Measurements from ENCODE around the gene CDKN2AIPNL.
"Not testable (repeated sequence)": the region's sequence is repeated elsewhere in the genome, so short reads cannot be mapped to it uniquely, and the experiment has no call there.

The CDKN2AIPNL gene

DNA sequence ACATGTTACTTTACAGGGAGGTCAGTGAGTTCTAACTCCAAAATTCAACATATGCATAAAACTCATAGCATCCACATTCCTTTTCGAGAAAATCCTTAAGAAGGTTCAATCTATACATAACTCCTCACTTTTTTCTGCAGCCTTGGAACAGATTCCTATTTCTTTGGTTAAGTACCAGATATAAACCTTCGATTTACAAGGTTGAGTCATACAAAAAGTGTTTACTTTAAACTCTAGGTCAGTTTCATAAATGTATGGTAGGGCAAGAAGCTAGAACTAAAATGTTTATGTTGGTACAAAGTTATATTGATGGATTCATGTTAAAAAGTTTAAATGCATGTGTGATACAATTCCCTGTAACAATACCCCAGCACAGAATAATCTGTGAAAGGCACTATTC, 19.4 kb downstream of the CDKN2AIPNL start:
- Histone ChIP-seq H3K4me3 (ENCODE audit: low read length) (no peak overlapping the region), H3K27ac (ENCODE audit: low read length) (no peak overlapping the region), H3K27me3 (ENCODE audit: control insufficient read depth, insufficient read depth, low read length) (no peaks in the 10 kb centered on the region), H3K9ac (ENCODE audit: low read length) (no peak overlapping the region), H3K9me3 (ENCODE audit: control insufficient read depth, low read depth, low read length) (no peaks in the 10 kb centered on the region), H3K36me3 (ENCODE audit: control insufficient read depth, low read depth, low read length) (peaks cover 69% of the 10 kb centered on the region), H3K4me1 (ENCODE audit: control insufficient read depth, low read depth, low read length) (no peaks in the 10 kb centered on the region)

DNA sequence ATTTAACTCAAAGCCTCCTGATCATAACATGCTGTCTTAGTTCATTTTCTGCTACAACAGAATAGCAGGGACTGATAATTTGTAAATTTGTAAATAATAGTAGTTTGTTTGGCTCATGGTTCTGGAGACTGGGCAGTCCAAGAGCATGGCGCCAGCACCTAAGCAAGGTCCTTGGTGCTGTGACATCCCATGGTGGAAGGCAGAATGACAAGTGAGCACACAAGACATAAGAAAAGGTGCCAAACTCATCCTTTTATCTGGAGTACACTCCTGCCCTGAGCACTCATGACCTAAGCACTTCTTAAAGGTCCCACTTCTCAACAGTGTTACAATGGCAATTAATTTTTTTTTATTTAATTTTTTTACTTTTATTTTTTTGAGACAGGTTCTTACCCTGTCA, 24.2 kb downstream of the CDKN2AIPNL start:
- no peak overlapping the region for H3K4me3 ChIP-seq (ENCODE audit: low read length)
- H3K36me3 ChIP-seq (ENCODE audit: control insufficient read depth, low read depth, low read length) = peaks cover 71% of the 10 kb centered on the region
- no peak overlapping the region for H3K9ac ChIP-seq (ENCODE audit: low read length)
- H3K27me3 ChIP-seq (ENCODE audit: control insufficient read depth, insufficient read depth, low read length) = no peaks in the 10 kb centered on the region
- H3K27ac ChIP-seq (ENCODE audit: low read length) = no peak overlapping the region
- no peaks in the 10 kb centered on the region for H3K9me3 ChIP-seq (ENCODE audit: control insufficient read depth, low read depth, low read length)
- H3K4me1 ChIP-seq (ENCODE audit: control insufficient read depth, low read depth, low read length) = no peaks in the 10 kb centered on the region

GRCh38 chr5:134383980-134384697, 27.5 kb downstream of the CDKN2AIPNL start:
- Histone ChIP-seq H3K27me3 (ENCODE audit: control insufficient read depth, insufficient read depth, low read length) (no peaks in the 10 kb centered on the region), H3K9me3 (ENCODE audit: control insufficient read depth, low read depth, low read length) (no peaks in the 10 kb centered on the region), H3K4me1 (ENCODE audit: control insufficient read depth, low read depth, low read length) (no peaks in the 10 kb centered on the region), H3K27ac (ENCODE audit: low read length) (no peak overlapping the region), H3K36me3 (ENCODE audit: control insufficient read depth, low read depth, low read length) (peaks cover 56% of the 10 kb centered on the region), H3K4me3 (ENCODE audit: low read length) (no peak overlapping the region), H3K9ac (ENCODE audit: low read length) (no peak overlapping the region)

DNA sequence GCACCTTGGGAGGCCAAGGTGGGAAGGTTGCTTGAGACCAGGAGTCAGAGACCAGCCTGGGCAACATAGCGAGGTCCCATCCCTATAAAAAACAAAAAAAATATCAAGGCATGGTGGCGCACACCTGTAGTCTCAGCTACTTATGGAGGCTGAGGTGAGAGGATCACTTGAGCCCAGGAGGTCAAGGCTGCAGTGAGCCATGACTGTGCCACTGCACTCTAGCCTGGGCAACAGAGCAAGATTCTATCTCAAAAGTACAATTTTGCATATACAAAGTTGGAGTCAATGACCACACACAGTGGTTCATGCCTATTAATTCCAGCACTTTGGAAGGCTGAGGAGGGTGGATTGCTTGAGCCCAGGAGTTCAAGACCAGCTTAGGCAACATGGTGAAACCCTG, 29.5 kb downstream of the CDKN2AIPNL start:
- not testable (repeated sequence) for H3K4me1 ChIP-seq (ENCODE audit: control insufficient read depth, low read depth, low read length); H3K4me3 ChIP-seq (ENCODE audit: low read length); H3K27ac ChIP-seq (ENCODE audit: low read length); H3K9ac ChIP-seq (ENCODE audit: low read length); H3K27me3 ChIP-seq (ENCODE audit: control insufficient read depth, insufficient read depth, low read length); H3K9me3 ChIP-seq (ENCODE audit: control insufficient read depth, low read depth, low read length)
- H3K36me3 ChIP-seq (ENCODE audit: control insufficient read depth, low read depth, low read length) = peaks cover 48% of the 10 kb centered on the region

DNA sequence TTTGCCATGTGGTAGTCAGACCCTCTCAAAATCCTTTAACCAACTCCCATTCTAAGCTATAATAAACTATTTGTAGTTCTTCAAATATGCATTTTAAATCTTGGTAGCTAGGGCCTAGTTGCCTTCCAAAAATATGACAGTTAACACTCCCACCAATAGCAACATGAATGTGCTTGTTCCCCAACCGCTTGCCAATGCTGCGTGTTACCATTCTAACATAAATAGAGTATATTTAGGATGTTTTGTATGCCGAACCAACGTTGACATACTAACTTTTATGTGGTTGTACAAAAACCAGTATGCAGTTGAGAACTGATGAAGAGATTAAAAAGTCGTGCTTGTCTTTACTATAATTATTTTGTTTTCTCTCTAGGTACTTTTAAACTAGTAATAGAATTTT, 31.3 kb downstream of the CDKN2AIPNL start:
- Histone ChIP-seq H3K9ac (ENCODE audit: low read length) (no peak overlapping the region), H3K36me3 (ENCODE audit: control insufficient read depth, low read depth, low read length) (peaks cover 52% of the 10 kb centered on the region), H3K4me3 (ENCODE audit: low read length) (no peak overlapping the region), H3K27ac (ENCODE audit: low read length) (no peak overlapping the region), H3K27me3 (ENCODE audit: control insufficient read depth, insufficient read depth, low read length) (no peaks in the 10 kb centered on the region), H3K9me3 (ENCODE audit: control insufficient read depth, low read depth, low read length) (no peaks in the 10 kb centered on the region), H3K4me1 (ENCODE audit: control insufficient read depth, low read depth, low read length) (no peaks in the 10 kb centered on the region)

DNA sequence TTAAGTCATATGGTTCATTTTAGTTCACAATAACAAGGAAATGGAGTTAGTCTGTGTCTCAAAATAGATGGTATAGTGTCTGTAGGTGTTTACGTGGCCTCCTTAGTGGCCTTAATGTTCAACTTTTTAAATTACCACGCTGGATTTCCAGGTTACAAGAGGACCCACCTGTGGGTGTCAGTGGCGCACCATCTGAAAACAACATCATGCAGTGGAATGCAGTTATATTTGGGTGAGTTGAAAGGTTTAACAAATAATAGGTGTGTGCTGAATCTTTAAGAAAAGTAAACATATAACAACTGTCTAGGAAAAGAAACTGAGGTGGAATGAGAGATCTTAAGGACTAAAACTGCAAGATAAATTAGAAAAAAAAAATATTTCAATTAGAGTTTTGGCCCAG, 37.4 kb downstream of the CDKN2AIPNL start:
- Histone ChIP-seq H3K9me3 (ENCODE audit: control insufficient read depth, low read depth, low read length) (no peaks in the 10 kb centered on the region), H3K27ac (ENCODE audit: low read length) (no peak overlapping the region), H3K4me1 (ENCODE audit: control insufficient read depth, low read depth, low read length) (peaks cover 7% of the 10 kb centered on the region), H3K27me3 (ENCODE audit: control insufficient read depth, insufficient read depth, low read length) (no peaks in the 10 kb centered on the region), H3K4me3 (ENCODE audit: low read length) (no peak overlapping the region), H3K36me3 (ENCODE audit: control insufficient read depth, low read depth, low read length) (peaks cover 15% of the 10 kb centered on the region), H3K9ac (ENCODE audit: low read length) (no peak overlapping the region)

DNA sequence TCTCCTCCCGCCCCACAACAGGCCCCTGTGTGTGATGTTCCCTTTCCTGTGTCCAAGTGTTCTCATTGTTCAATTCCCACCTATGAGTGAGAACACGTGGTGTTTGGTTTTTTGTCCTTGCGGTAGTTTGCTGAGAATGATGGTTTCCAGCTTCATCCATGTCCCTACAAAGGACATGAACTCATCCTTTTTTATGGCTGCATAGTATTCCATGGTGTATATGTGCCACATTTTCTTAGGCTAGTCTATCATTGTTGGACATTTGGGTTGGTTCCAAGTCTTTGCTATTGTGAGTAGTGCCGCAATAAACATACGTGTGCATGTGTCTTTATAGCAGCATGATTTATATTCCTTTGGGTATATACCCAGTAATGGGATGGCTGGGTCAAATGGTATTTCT, 38.0 kb downstream of the CDKN2AIPNL start:
- not testable (repeated sequence) for H3K9ac ChIP-seq (ENCODE audit: low read length); H3K4me1 ChIP-seq (ENCODE audit: control insufficient read depth, low read depth, low read length); H3K9me3 ChIP-seq (ENCODE audit: control insufficient read depth, low read depth, low read length); H3K27ac ChIP-seq (ENCODE audit: low read length); H3K4me3 ChIP-seq (ENCODE audit: low read length); H3K27me3 ChIP-seq (ENCODE audit: control insufficient read depth, insufficient read depth, low read length)
- peaks cover 15% of the 10 kb centered on the region for H3K36me3 ChIP-seq (ENCODE audit: control insufficient read depth, low read depth, low read length)

DNA sequence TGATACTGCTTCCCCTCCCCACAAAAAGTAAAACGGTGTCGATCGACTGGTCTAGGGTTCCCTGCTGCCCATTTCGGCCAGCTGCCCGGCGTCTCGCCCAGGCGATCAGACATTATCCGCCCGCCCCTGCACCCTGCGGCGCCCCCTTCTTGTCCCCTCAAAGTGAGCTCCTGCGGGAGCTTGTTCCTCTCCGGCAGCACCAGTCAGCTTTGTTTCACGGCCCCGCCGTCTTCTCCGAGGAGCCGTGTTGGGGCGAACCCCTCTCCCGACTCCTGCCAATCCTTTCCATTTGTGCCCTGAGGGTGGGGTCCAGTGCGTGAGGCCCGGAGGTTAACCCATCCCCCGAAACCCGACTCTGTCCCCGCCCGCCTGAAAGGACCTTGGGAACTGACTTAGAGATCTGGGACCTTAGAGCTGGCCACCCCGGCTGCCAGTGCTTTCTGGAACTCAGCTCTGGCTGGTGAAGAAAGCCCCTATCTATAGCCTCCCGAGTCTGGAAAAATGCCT, 39.8 kb downstream of the CDKN2AIPNL start:
- Histone ChIP-seq H3K4me3 (ENCODE audit: low read length) (peak overlapping the region; percentile 90), H3K4me1 (ENCODE audit: control insufficient read depth, low read depth, low read length) (peaks cover 7% of the 10 kb centered on the region), H3K36me3 (ENCODE audit: control insufficient read depth, low read depth, low read length) (peaks cover 6% of the 10 kb centered on the region), H3K9ac (ENCODE audit: low read length) (peak overlapping the region; percentile 97), H3K27me3 (ENCODE audit: control insufficient read depth, insufficient read depth, low read length) (no peaks in the 10 kb centered on the region), H3K27ac (ENCODE audit: low read length) (peak overlapping the region; percentile 88), H3K9me3 (ENCODE audit: control insufficient read depth, low read depth, low read length) (no peaks in the 10 kb centered on the region)

- H3K36me3 ChIP-seq (ENCODE audit: control insufficient read depth, low read depth, low read length) = no peaks in the 10 kb centered on the region
- no peaks in the 10 kb centered on the region for H3K27me3 ChIP-seq (ENCODE audit: control insufficient read depth, insufficient read depth, low read length)
- peak within 1 kb of the TSS; percentile 90 for H3K4me3 ChIP-seq (ENCODE audit: low read length)
- no peaks in the 10 kb centered on the region for H3K9me3 ChIP-seq (ENCODE audit: control insufficient read depth, low read depth, low read length)
- H3K27ac ChIP-seq (ENCODE audit: low read length) = peak within 1 kb of the TSS; percentile 99
- peak within 1 kb of the TSS; percentile 97 for H3K9ac ChIP-seq (ENCODE audit: low read length)
- H3K4me1 ChIP-seq (ENCODE audit: control insufficient read depth, low read depth, low read length) = peaks cover 9% of the 10 kb centered on the region
Observed at GRCh38 chr5:134370871-134371833, 40.5 kb downstream of the CDKN2AIPNL start, which contains the start of gene UBE2B. UBE2B (plus strand) TSS chr5:134371569; CDS start chr5:134371596, 27 bp downstream.

DNA sequence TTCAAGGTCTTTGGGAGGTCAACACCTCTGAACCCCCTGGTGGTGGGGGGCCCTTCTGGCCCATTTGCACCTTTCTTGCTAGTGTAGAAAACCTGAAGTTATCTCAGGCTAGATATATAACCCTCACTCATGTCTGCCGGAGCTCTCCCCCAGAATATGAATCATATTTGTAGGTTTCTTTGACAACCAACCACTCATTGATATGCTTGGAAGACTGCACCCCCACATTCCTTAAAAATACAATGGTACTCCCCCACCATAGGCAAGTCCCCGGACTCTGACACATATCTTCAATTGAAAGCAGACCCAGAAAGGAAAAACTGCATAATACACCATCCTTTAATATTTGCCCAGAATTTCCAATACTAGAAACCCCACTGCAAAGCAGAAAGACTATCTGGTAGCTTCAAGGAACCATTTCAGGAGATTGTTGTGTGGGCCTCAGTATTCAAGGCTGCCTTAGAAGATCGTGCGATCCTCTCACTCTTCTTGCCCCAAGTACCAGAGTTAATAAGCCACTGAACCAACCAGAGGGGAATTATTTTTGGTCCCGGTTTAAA, 41.3 kb downstream of the CDKN2AIPNL start:
- peak overlapping the region; percentile 97 for H3K9ac ChIP-seq (ENCODE audit: low read length)
- H3K4me1 ChIP-seq (ENCODE audit: control insufficient read depth, low read depth, low read length) = peaks cover 9% of the 10 kb centered on the region
- no peaks in the 10 kb centered on the region for H3K36me3 ChIP-seq (ENCODE audit: control insufficient read depth, low read depth, low read length)
- peak overlapping the region; percentile 90 for H3K4me3 ChIP-seq (ENCODE audit: low read length)
- H3K27me3 ChIP-seq (ENCODE audit: control insufficient read depth, insufficient read depth, low read length) = no peaks in the 10 kb centered on the region
- no peaks in the 10 kb centered on the region for H3K9me3 ChIP-seq (ENCODE audit: control insufficient read depth, low read depth, low read length)
- H3K27ac ChIP-seq (ENCODE audit: low read length) = peak overlapping the region; percentile 99

- Histone ChIP-seq H3K9ac (ENCODE audit: low read length) (no peak overlapping the region), H3K4me3 (ENCODE audit: low read length) (no peak overlapping the region), H3K4me1 (ENCODE audit: control insufficient read depth, low read depth, low read length) (peaks cover 7% of the 10 kb centered on the region), H3K36me3 (ENCODE audit: control insufficient read depth, low read depth, low read length) (no peaks in the 10 kb centered on the region), H3K27ac (ENCODE audit: low read length) (no peak overlapping the region), H3K27me3 (ENCODE audit: control insufficient read depth, insufficient read depth, low read length) (no peaks in the 10 kb centered on the region), H3K9me3 (ENCODE audit: control insufficient read depth, low read depth, low read length) (no peaks in the 10 kb centered on the region)
Observed at GRCh38 chr5:134365604-134366003, 46.1 kb downstream of the CDKN2AIPNL start.

Measured in iPS-18a (cell line).